Hematopoietic multipotent progenitor cell treated with erythropoietin and hydrocortisone succinate and interleukin-3 and kit ligand, for 15 days (in vitro differentiated cells): ENCODE data around the gene CTCF.
"Not testable (repeated sequence)": the region's sequence is repeated elsewhere in the genome, so short reads cannot be mapped to it uniquely, and the experiment has no call there.

ENCODE experiments used
- DNase-seq: peaks from one replicate; pipeline ENCODE4 v3.0.0-alpha.2; 2015; ENCODE audit warnings: low spot score

CTCF gene

DNA sequence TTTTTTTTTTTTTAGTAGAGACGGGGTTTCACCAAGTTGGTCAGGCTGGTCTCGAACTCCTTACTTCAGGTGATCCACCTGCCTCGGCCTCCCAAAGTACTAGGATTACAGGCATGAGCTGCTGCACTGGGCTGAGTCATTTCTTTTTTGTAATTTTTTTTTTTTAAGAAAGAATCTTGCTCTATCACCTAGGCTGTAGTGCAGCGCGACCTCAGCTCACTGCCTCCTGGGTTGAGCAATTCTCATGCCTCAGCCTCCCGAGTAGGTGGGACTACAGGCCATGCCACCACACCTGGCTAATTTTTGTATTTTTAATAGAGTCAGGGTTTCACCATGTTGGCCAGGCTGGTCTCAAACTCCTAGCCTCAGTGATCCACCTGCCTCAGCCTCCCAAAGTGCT lies 28.3 kb upstream of the CTCF start:
- not testable (repeated sequence) for DNase-seq

DNA sequence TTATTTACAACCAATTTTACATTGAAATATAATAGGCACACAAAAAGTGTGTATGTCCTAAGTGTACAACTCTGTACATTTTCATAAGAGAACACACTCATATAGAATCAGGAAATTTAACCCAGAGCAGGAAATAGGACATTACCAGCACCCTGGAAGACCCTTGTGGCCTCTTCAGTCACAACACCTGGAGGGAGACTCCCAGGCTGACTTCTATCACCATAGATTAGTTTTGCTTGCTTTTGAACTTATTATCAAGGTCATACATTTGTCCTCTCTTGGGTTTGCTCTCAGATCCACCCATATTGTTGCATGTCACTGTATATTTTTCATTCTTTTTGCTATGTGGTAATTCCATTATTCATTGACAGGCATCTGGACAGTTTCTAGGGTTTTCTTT lies 27.9 kb upstream of the CTCF start:
- DNase-seq = peak; percentile 32

DNA sequence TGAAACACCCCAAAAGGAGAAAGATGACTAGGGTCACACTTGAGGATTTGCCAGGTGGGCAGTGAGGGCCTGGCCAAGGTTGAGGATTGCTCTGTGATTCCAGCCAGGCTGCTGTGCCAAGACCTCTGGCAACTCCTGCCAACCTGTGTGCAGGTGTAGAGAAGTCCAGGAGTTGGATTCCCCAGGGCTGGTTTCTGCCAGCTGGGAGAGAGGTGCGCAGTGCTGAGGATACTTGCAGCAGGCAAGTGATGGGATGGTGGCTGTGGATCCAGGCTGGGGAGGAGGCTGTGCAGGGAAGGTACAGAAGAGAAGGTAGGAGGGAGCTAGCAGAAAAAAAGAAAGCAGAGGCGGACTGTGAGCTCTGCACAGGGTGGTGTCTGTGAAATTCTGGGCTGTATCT lies 27.1 kb upstream of the CTCF start:
- DNase-seq = no peak

DNA sequence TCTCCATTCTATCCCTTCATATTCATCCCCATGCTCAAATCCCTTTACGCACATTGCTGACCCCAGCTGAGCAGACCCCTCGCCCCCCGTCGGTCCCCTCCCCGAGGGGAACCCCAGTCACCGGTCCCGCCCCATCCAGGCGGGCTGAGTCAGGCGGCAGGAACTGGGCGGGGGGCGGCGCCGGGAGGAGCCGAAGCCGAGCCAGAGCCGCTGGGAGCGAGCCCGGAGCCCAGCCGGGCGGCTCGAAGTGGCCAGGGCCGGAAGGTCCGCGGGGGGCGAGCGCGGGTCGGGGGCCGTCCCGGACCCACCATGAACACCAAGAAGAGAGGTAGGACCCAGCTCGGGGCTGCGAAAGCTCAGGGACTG lies 25.1 kb upstream of the CTCF start:
- DNase-seq = no peak

DNA sequence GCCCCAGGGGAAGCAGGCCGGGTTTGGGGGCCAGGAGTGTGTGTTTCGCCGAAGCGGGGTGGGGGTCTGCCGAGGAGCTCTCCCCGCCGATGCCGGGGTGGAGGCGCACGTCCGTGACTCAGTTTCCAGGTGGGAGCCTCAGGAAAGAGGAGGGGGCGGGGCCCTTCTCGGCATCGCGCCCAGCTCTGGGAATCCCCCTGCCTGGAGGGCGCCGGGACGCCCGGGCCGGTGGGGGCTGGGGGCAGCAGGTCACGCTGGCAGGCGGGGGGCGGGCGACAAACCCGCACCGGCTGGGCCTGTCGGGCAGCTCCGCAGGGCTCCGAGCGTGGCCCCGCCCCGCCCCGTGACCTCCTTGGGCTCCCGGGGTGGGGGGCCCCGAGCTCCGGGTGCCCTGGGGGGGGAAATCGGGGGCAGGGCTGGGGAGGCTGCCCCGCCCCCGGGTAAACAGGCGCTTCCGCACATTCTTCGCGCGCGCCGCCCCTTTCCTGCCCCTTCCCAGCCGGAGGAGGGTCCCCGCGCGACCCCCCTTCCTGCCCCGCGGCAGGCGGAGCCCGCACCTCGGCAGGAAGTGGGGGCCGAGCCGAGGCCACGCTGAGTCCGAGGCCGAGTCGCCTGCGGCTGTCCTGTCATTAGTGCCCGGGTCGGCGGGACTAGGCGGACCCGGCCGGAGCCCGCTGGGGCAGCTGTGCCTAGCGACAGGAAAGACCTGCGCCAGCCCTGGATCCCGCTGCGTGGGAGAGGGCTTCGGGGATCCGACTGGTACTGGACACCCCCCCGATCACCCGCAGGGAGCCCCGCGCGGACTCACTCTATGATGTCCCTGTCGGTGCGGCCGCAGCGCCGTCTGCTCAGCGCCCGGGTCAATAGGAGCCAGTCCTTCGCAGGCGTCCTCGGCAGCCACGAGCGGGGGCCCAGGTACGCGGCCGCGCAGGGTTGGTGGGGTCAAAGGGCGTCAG lies 24.4 kb upstream of the CTCF start:
- DNase-seq = no peak

DNA sequence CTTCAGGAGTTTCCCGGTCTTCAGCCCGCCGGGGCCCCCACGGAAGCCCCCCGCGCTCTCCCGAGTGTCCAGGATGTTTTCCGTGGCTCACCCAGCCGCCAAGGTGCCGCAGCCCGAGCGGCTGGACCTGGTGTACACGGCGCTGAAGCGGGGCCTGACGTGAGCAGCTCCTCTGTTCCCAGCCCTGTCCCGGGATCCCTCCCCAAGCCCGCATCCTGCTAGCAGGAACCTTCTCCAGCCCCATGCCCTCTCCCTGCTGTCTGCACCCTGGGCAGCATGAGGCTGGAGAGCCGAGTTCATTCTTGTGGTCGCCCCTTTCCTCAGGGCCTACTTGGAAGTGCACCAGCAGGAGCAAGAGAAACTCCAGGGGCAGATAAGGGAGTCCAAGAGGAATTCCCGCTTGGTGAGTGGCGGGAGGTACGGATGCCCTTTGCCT lies 23.6 kb upstream of the CTCF start:
- no peak for DNase-seq

DNA sequence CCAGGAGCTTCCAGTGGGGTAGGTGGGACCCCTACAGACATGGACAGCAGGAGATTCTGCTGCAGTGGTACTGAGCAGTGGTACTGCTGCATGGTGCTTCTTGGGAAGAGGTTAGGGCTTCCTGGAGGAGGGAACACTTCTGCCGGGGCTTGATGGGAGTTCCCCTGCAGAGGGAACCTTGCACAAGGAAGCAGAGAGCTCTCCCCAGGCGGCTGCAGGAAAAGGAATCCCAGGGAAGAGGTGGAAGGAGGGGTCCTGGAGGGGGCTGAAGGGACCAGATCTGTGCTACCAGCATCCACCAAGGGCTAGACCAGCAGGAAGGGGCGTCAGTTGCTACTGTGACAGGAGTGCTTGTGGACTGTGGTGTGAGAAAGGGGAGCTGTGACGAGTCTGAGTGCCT lies 23.1 kb upstream of the CTCF start:
- no peak for DNase-seq

DNA sequence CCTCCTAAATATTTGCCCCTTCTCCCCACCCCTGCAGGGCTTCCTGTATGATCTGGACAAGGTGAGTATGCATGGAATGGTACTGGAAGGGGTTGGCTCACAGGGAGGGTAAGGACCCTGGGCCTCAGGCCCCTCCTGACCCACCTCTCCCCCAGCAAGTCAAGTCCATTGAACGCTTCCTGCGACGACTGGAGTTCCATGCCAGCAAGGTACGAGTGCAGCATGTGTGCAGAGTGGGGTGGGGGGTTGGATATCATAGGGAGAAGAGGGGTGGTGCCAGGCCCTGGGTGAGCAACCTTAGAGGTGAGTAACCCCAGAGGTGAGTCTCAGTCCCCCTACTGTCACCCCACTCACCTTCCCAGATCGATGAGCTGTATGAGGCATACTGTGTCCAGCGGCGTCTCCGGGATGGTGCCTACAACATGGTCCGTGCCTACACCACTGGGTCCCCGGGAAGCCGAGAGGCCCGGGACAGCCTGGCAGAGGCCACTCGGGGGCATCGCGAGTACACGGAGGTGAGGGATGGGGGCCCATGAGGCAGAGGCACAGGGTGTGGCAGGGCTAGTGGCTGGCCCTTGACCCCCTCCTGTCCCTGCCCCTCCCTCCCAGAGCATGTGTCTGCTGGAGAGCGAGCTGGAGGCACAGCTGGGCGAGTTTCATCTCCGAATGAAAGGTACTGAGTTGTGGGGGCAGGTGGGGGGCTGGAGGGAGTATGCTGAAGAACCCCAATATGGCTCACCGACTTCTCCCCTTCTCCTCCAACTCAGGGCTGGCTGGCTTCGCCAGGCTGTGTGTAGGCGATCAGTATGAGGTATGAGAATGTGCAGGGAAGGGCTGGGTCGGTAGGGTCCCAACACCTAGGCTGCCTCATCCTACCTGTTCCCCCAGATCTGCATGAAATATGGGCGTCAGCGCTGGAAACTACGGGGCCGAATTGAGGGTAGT lies 22.4 kb upstream of the CTCF start:
- DNase-seq = no peak

DNA sequence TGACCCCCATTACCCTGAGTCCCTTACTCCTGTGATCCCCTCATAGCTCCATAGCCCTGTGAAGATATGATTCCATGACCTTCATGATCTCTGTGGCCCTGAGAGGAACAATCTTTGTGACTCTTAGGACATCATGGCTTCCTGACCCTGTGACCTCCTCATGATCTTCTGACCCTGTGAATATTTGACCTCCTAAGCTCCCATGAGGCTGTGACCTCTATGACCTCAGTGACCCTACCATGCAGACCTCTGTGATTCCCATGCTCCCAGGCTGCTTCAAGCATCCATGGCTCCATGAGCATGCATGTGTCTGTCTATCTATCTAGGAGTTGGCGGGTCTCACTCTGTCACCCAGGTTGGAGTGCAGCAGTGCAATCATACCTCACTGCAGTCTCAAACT lies 21.6 kb upstream of the CTCF start:
- DNase-seq = no peak

DNA sequence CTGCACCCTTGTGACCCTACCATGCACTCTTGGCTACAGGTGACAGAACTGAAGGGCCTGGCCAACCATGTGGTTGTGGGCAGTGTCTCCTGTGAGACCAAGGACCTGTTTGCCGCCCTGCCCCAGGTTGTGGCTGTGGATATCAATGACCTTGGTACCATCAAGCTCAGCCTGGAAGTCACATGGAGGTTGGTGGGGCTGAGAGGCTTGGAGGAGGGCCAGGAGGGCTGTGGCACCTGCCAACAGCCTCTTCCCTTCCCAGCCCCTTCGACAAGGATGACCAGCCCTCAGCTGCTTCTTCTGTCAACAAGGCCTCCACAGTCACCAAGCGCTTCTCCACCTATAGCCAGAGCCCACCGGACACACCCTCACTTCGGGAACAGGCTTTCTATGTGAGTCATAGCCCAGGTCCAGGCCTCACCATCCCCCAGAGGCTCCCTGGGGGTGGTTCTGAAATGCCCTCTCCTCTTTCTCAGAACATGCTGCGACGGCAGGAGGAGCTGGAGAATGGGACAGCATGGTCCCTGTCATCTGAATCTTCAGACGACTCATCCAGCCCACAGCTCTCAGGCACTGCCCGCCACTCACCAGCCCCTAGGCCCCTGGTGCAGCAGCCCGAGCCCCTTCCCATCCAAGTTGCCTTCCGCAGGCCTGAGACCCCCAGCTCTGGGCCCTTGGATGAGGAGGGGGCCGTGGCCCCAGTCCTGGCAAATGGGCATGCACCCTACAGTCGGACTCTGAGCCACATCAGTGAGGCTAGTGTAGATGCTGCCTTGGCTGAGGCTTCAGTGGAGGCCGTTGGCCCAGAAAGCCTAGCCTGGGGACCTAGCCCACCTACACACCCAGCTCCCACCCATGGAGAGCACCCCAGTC lies 20.7 kb upstream of the CTCF start:
- no peak for DNase-seq

DNA sequence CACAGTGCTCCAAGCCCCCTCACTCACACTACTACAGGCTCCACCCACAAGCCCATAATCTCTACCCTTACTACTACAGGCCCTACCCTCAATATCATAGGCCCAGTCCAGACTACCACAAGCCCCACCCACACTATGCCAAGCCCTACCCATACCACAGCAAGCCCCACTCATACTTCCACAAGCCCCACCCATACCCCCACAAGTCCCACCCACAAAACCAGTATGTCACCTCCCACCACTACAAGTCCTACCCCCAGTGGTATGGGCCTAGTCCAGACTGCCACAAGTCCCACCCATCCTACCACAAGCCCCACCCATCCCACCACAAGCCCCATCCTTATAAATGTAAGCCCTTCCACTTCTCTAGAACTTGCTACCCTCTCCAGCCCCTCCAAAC lies 19.9 kb upstream of the CTCF start:
- peak; percentile 78 for DNase-seq

DNA sequence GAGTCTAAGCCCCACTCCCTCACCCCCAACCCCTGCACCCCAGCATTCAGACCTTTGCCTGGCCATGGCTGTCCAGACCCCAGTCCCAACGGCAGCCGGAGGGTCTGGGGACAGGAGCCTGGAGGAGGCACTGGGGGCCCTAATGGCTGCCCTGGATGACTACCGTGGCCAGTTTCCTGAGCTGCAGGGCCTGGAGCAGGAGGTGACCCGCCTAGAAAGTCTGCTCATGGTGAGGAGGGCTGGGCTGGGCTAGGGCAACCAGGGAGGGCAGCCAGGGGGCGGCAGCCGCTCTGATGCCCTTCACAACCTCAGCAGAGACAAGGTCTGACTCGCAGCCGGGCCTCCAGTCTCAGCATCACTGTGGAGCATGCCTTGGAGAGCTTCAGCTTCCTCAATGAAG lies 19.3 kb upstream of the CTCF start:
- DNase-seq = no peak

DNA sequence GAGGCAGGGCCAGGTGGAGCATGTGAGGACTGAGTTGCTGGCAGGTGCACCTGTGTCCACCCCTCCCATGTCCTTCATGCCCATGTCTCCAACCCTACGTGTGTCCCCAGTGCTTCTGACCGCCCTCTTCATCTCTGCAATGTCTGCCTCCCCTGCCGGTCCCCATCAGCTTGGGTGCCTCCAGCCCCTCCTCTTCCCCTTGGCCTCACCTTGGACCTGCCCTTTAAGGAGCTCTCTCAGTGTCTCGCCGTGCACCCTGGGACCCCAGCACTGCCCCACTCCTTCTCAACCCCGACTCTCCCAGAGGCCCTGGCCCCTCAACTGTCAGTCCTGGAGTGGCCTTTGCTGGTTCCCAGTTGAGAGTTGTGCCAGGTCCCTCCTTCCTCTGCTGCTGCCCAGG lies 18.7 kb upstream of the CTCF start:
- DNase-seq = no peak

DNA sequence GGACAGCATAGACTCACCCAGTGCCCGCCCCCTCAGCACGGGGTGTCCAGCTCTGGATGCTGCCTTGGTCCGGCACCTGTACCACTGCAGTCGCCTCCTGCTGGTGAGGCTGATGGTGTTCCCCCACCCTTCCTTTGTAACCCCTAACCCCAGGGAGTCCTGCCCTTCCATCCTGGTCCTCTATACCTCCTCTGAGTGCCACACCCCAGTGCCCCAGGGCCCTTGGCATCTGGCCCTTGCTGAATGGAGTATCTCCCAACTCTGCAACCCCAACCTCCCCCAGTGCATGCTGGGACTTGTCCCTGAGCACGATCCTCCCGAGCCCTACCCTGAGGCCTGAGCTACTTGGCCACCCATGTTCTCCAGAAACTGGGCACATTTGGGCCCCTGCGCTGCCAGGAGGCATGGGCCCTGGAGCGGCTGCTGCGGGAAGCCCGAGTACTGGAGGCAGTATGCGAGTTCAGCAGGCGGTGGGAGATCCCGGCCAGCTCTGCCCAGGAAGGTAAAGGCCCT lies 17.9 kb upstream of the CTCF start:
- no peak for DNase-seq

DNA sequence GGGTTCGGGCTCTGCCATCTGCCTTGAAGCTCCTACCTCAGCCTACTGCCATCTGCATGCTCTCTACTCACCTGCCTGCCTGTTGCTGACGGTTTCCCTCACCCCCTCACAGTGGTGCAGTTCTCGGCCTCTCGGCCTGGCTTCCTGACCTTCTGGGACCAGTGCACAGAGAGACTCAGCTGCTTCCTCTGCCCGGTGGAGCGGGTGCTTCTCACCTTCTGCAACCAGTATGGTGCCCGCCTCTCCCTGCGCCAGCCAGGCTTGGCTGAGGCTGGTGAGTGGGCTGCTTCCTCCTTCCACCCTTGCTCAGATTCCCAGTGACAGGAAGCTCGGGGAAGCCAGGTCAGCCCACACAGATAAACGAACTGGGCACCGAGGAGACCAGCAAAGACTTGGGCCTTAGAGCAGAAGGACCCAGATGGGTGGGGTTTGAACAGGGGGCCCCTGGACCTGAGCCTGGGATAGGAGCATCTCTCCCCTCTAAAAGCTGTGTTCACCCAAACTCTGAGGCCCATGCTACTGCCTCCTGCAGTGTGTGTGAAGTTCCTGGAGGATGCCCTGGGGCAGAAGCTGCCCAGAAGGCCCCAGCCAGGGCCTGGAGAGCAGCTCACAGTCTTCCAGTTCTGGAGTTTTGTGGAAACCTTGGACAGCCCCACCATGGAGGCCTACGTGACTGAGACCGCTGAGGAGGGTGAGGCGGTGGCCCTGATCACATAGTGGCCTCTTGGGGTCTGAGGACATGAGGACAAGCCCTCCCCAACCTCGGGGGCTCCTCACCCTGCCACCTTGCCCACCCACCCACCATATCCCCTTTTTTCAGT lies 17.3 kb upstream of the CTCF start:
- no peak for DNase-seq

DNA sequence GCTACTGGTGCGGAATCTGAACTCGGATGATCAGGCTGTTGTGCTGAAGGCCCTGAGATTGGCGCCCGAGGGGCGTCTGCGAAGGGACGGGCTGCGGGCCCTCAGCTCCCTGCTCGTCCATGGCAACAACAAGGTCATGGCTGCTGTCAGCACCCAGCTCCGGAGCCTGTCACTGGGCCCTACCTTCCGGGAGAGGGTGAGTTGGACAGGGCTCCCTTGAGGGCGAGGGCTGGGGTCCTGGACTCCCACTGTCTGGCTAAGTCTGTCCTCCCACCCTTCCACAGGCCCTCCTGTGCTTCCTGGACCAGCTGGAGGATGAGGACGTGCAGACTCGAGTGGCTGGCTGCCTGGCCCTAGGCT lies 16.7 kb upstream of the CTCF start:
- DNase-seq = no peak

DNA sequence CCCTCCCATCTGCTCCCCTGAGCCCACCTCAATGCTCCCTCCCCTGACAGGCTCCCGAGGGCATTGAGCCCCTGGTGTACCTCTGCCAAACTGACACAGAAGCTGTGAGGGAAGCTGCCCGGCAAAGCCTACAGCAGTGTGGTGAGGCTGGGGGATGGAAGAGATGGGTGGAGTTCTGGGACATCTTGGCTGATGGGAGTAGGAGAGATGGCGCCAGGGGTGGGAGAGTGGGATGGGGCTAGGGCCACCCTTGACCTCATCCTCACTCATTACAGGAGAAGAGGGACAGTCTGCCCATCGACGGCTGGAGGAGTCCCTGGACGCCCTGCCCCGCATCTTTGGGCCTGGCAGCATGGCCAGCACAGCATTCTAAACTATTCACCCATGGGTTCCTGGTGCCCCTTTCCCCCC lies 16.2 kb upstream of the CTCF start:
- no peak for DNase-seq

DNA sequence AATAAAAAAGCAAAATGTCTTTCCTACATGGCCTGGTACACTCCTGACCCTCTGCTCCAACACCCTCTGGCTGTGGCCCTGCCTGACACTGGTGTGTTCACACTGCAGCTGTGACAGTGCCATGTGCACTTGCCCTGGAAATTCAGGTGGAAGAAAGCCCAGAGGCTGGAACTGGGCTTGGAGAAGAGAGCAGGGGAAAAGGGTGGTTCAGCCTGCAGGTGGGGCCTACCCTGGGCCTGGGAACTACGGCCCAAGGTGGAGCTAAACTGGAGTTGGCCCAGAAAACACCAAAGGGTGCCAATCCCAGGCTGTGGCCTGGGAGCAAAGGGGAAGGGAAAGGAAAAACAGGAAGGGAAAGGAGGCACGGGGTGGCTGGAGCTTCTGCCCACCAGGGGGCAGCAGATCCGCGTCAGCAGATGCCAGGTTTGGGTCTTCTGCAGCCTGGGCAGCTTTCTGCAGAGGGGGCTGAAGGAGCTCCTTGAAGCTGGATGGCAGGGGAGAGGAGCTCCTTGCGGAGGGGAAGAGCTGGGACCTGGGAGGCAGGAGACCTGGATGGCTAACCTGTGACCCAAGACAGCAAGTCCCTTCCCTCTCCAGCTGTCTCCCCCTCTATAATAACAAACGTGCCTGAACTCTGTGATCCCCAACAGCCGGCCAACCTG lies 15.4 kb upstream of the CTCF start:
- peak; percentile 75 for DNase-seq

DNA sequence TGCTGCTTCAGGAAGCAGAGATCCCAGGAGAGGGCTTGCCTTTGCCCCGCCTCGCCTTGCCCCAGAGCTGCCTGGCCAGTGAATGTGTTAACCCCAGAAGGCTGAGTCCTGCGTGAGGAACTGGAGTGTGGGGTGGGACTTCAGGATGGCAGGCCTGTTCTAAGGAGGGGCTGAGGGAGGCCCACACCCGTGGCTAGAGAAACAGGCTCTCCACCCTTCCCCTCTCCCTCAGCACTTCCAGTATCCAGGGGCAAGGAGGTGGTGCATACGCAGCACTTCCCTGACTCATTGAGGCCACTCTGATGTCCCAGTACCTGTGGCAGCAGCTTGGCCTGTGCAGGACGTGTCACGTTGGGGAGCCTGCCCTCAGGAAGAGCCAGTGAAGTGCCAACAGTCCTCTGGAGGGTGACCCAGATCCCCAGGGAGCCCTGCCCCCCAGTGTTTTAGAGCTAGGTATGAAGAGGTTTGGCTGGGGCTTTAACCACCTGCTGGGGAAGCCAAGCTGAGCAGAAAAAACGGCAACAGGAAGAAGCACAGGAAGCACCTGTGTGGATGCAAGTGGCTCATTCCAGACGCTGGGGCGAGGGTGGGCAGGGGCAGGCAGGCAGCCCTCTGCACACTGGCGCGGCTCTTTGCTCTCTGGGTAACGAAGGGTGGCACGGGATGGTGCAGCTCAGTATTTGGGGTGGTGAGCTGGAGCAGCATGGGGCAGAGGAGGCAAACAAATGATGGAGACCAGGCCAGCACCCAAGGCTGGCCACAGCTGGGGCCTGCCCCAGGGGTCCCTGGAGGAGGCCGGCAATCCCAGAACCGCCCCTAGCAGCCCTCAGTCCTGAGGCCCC lies 14.7 kb upstream of the CTCF start:
- DNase-seq = no peak
